Suppressor macrophage (primary cell): ENCODE measurements around the gene TXLNG.
"Not testable (repeated sequence)": the region's sequence is repeated elsewhere in the genome, so short reads cannot be mapped to it uniquely, and the experiment has no call there.

Experiments
- DNase-seq, 4 experiments: peaks; one replicate each; pipeline ENCODE4 v3.0.0-alpha.2; 2020 to 2022

The TXLNG gene

DNA sequence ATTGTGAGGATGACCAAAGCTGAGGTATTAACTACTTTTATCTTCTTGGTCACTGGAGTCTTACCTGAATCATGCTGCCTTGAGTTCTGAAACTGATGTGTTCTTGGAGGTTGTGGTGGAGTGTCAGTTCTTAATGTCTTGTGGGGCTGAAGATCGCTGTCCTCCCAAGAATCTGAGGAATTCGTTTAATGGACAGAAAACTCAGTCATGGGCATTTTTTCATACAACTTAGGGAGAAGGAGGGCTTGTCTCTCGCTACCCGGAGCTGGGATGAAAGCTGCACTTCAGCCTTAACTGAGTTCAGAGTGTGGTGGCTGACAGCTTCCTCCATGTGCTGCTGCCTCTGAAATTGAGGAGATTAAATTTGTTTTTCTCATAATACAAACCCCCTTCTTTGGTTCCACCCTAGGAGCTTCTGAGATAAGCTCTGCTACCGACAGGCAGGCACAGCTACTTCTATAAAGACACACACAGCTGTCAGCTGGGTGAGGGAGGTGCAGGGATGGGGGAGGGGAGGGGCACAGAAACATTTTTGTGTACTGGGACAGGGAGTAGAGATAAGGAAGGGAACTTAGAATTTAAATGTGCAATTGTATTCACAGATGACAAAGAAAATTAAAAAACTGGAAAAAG is 53.1 kb downstream of the TXLNG start:
- no peak for DNase-seq

DNA sequence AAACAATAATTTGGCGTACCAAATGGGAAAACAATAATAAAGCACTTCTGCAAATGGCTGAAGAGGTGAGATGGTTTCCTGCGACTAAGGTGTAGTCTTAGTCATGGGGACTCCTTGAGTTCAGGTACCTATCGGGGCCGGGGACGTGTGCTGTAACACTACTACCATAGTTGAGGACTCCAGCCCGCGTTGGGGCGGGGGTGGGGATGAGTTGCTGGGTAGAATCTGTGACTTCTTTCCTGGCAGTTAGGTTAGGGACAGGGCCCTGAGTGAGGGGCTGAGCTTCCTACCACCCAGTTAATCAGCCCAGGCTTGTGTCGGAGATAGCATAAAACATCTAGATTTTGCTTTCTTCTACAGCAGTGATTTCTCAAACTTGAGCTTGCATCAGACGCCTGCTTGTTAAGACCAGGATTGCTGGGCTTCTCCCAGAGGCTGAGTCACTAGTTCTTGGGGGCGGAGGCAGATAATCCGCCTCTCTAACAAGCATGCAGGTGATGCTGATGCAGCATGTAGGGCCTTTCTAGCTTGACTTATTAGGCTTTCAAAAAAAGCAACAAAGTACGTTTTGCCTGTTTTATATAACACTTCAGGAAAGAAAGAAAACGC is 53.7 kb downstream of the TXLNG start:
- peak in 3 of 4 experiments; percentile 22 to 29 (median 24) for DNase-seq

DNA sequence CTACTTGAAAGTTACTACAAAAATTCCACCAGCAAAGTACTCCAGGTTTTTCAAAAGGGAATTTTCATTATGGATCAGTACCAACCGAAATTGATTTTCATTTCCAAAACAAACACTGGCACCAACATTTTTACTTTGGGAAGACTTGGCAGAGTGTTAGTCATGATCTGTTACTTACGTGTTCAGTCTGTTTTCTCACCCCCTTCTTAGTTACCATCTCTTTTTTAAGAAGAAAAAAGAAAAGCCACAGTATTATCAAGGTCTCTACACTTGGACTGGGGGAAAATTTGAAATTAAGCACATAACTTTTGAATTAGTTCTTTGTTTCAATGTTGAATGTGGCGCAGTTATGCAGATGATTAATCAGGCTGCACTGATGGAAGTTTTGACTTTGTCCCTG is 56.4 kb downstream of the TXLNG start:
- no peak for DNase-seq

DNA sequence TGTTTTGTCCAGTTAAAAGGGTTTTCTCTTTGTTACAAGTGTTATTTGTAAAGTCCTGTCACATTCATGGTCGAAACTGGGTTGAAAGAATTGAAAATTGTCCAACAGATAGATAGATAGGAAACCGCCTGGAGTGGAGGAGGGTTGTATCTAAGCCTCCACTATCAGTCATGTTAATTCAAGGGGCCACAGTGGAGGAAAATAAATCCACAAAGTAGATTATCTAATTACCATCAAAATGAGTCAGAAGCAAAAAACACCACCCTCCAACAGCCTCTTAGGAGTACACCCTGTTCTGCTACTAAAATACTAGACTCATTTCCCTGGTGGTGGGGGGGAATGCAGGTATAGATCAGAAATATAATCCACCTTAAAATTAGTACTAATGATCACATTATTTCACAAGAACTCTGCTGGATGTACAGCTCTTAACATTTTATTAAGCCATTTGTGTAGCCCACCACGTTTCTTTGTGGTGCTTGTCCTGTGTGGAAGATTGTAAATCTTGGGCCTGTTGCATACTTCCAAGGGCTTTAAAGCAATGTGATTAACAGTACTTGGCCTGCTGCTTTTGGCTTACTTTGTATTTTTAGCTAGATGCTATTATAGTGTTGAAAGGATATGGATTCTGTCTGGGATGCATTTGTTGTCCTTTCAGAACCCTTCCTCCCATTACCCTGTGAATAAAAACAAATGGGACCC is 57.1 kb downstream of the TXLNG start:
- no peak for DNase-seq

DNA sequence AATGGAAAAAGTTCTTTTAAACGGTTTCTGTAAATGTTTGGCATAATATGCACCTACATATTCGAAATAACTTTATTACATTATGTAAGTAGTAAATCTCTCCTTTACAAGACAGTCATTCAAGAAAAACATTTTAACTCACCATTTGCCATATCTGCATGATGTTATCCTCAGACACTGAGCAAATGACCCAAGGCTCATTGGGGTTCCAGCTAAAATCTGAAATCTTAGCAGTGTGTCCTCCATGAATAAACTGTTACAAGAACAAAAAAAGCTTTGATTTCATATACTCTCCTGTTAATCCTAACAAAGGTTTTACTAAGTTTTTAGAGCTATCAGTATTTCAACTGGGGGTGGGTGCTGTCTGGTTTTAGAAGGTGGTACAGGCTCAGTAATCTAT is 59.4 kb downstream of the TXLNG start:
- DNase-seq: no peak

DNA sequence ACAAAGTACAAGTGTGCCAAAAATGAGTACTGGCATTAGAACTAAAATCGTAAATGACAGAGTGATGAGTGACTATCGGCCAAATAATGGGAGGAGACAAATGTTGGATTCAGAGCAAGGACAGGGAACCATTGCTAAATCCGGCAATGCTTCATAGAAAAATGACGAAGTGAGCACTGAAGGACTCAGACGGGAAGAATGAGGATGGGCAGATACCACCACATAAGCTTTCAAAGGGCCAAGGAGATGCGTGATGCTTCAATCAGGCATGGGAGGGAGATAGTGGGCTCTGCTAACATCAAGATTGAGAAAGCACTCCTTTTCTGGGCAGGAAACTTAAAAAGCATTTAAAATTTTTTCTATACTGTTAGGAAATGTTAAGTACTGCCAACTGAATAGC is 62.3 kb downstream of the TXLNG start:
- DNase-seq: no peak

DNA sequence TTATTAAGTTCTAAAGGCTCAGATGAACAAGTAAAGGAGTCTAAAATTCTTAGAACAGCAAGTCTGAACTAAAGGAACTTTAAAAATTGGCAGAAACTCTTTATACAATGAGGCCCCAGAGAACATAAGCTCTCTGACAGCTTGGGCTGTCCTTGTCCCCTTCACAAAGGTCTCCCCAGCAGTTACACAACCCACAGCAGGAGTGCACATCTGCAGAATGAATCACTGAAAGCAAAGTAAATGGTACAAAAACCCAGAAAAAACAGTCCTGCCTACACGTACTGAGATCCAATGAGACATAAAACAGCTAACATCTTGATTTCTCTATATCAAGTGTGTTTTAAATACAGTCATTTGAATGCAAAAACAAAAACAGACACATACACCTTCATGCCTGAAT is 65.2 kb downstream of the TXLNG start:
- DNase-seq: no peak

DNA sequence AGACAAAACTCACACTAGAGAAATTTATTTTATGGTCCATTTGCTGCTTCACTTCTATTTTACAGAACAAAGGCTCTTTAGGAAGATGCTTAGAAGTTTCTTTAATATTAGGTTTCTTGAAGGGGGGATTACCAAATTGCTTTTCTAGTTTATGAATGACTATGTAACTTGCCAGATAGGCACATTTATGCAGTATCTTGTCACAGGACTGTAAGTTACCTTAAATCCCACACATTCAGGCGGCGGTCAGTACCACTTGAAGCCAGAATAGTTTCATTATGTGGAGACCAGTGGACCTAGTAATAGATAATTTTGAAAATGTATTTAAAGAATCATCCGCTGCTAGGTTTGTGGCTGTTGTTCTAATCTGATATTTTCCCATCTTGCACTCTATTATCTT is 65.6 kb downstream of the TXLNG start:
- DNase-seq: no peak

DNA sequence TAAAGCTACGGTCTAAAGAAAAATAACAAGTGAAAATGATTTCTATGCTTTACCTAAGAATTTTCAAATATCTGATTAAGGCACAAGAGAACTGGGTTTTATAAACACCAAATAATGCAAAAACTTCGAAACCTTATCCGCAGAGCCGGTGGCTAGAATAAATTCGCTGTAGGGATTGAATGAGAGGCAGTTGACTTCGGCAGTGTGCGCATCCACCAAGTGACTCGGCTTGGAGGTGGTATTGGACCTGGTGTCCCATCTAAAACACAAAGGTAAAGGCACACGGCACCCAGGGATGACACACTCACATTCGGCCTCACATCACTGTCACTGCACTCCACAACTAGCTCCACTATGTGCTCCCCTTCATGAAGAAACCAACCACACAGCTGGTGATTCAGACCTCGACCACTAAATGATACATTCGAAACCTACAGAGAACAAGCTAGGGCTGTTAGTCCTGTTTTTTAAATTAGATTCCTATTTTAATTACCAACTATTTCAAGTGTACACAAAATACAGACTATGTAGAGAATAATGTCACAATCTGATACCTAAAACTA is 66.4 kb downstream of the TXLNG start:
- no peak for DNase-seq

DNA sequence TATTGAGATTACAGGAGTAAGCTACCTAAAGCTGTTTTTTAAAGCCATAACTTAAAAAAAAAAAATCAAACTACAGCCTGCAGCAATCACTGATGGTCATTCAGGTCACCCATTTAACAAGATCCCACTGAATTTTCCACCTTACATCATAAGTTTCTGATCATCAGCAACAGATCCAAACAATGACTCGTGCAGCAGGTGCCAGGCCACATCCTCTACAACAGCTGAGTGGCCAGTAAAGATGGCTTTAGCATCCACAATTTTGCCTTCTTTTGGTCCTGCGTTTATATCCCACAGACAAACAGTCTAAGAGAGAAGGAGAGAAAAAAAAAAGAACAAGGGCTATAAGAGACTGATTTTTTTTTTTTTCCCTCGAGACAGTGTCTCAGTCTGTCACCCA is 67.3 kb downstream of the TXLNG start:
- no peak for DNase-seq

DNA sequence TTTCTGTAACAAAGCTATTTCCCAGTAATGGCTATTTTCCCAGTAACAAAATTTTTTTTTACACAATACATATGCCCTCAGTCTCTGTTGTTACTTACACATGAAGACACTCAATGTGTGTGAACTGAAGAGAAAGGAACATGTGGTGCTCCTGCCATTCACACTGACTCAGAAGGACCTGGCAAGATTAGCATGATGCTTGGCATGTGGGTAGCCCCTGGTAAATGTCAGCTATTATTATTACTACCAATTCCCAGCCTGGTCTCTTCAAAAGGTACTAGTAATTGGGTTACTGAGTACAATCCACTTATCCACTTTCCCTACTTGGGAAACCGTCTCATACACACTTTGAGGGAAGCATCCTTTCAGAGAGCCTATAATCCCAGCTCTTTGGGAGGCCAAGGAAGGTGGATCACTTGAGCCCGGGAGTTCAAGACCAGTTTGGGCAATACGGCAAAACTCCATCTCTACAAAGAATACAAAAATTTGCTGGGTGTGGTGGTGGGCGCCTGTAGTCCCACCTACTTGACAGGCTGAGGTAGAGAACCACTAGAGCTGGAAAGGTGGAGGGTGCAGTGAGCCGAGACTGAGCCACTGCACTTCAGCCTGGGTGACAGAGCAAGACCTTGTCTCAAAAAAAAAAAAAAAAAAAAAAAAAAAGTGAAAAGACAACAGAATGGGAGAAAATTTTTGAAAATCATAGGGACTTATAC is 69.3 kb downstream of the TXLNG start:
- DNase-seq: no peak

DNA sequence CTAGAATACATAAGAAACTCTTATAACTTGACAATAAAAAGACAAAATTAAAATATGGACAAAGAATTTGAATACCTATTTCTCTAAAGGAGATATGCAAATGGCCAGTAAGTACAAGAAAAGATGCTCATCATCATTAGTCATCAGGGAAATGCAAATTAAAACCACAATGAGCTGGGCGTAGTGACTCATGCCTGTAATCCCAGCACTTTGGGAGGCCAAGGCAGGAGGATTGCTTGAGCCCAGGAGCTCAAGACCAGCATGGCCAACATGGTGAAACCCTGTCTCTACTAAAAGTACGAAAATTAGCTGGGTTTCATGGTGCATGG is 69.8 kb downstream of the TXLNG start:
- not testable (repeated sequence) for DNase-seq

DNA sequence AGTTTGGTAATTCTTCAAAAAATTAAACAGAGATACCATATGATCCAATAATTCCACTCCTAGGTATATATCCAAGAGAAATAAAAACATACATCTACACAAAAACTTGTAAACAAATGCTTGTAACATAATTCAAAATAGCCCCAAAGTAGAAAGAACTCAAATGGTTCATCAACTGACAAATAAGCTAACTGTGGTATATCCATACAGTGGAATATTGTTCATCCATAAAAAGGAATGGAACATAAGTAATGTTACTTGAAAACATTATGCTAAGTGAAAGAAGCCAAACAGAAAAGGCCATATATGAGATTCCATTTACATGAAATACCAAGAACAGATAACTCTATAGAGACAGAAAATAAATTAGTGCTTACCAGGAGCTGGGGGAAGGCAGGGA is 70.5 kb downstream of the TXLNG start:
- DNase-seq: no peak

DNA sequence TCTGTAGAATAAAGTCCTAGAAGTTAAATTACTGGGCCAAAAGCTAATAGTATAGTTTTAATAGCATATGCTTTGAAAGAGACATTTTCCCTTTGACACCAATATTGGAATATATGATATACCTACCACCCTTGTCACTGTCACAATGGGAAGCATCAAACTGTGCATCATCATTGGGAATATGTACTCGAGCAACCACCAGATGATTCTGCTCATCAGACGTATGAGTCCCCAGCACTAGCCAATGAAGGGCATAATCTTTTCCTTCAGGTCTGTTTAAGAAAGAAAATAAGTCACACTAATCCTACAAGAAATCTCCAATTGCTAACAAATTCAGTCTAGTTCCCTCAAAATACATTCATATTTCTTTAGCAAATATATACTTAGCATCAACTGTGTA is 76.6 kb downstream of the TXLNG start:
- no peak for DNase-seq

DNA sequence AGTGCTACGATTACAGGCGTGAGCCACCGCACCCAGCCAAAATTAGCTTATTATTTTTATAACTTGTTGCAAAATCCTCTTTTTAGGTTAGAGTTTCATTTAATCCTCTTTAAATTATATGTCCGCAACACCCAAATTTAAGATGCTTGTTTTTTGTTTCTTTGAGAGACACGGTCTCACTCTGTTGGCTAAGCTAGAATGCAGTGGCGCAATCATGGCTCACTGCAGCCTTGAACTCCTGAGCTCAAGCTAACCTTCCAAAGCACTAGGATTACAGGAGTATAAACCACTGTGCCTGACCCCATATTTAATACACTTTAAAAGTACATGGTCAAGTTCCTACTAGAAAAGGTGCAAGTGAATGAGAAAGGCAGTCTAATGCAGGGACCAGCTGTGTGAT is 81.7 kb downstream of the TXLNG start:
- no peak for DNase-seq

DNA sequence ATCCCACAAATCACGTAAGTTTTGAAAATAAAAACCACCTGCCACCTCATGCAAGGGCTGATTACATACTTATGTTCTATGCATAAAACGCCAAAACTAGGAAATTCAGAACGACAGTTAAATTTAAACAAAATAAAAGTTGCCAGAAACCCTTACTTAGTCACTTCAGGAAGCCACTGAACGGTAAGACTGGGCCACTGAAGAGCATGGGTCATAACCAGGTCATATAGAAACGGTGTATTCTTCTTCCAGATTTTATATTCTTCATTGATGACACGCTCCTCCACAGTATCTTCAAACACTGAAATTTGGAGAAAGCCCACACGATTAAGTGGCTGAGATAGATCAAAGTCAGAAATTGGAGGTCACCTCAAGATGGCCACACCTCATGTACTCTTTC is 82.7 kb downstream of the TXLNG start:
- DNase-seq: no peak

DNA sequence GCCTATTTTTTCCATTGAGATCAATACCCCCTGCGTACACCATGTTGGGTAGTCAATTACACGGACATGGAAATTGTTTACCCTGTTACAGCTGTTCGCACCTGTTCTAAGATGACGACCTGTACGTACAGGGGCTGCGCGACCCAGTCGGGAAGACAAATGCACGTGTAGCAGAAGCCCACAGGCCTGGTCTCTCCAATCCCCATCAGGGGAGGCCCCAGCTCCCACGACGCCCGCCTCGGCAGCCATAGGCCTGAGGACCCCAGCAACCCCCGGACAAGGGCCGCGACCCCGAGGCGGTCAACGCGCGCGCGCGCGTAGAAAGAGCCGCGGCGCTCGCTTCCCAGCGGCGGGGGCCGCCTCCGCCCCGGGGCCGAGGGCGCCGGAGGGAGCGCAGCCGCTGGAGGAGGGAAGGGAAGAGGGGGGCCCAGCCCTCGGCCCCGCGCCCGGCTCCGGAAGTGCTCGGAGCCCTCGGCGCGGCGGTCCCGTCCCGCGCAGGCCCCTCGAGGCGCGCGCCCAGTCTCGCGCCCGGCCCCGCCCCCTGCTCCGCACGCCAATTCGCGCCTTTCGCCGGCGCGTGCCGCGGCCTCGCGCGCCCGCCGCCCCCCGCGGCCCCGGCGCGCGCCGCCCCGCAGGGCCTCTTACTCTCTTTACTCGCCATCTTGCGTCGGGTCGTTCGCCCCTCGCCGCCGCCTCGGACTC is 83.3 kb downstream of the TXLNG start:
- peak; percentile 40 to 75 (median 54) for DNase-seq

DNA sequence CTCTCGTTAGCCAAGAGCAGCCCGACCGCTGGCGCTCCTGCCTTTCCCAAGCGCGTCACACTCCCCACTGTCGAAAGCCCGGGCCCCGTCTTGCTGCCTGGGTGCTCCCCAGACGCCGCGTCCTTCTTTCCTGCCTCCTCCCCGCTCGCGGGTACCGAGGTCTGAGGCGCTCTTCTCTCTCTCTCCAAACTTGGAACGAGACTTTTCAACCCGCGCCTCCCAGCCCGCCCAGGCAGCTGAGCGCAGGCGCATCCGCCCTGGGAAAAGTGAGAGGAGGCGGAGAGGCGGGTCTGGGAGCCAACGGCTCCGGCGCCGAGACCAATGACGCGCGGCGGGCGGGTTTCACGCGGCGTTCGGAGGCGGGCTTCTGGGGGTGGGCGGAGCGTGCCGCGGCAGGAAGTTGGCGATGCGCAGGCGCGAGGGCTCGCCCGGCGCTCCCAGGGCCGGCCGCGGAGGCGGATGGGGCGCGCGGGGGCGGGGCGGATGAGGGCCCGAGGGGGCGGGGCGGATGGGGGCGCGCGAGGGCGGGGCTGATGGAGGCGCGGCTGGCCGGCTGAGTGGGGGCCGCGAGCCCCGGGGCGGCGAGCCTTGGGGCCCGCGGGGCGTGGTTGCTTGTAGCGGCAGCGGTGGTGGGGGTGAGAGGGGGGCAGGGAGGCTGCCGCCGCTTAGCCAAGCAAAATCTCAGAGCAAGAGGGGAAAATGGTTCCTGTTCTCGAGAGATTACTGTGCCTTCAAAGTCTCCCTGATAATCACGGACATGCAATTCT is 84.0 kb downstream of the TXLNG start, which contains the start of gene RBBP7:
Gene RBBP7 (minus strand): TSS at position 268 of the 767 bp plus-strand sequence. CDS start 309 bp downstream, outside the sequence.
- peak; percentile 93 to 97 (median 95) for DNase-seq

DNA sequence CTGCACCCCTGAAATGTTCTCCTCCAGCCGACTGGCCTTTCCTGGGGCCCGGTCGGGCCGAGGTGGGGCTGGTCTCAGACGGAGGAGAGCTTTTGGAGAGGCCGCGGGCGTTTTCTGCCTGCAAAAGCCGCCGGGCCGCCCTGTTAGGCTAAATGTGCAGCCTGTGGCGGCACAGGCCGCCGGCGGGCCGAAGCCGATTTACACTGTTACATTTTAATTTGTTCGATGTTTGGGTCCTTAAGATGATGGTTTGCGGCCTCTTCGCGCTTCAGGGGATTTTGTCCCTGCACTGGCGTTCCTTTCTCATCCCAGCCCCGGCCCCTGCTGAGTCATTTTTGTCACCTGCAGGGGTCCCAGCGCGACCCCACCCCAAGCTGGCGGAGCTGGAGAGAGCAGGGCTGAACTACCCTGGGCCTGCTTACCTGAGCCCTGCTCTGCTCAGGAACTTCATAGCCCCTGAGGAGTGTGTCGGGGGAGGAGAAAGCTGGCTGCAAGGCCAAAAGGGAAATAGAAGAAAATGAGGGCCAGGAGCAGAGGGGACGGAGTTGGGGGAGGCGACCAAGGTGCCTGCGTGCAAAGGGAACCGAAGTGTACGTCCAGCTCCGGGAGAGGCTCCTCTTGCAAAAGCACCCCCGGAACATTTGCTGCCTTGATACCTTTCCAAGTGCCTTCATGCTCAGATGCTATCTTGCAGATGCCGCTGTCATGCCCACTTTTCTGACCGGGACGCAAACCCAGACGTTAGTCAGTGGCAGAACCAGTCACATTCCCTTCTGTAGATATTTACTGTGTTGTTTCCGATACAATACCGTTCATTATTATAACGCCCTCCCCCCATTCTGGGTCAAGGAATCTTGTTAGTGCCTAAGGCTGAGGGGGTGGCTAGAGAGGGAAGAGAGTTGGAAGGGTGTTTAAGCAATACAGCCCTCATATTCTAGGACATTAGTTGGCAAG is 84.9 kb downstream of the TXLNG start:
- peak; percentile 16 to 45 (median 36) for DNase-seq

DNA sequence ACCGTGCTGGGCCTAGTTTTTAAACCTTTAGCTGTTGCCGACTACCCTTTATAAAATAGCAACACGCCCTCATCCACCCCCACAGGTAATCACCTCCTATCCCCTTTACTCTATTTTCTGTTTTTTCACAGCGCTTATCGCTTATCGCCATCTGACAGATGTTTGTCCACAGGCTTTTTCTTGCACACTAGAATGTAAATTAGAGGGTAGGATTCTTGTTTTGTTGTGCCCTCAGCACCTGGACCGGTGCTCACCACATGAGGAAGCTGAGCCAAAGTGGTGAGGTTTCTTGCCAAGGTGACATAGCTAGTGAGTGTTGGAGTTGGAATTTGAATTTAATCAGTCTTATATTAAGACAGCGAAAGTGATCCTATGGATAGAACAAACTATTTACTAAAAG is 86.8 kb downstream of the TXLNG start:
- DNase-seq: no peak
